HG02840 (cell line): ENCODE measurements around the gene GAS2L1.

Experiments used
- ATAC-seq: cut with Tn5 transposase; IDR thresholded peaks from one replicate; pipeline ENCODE4 v1.9.1; 2021; ENCODE audit warnings: mild to moderate bottlenecking, moderate library complexity, moderate number of reproducible peaks; ENCODE audit not compliant: unreplicated experiment, low FRiP score

Gene GAS2L1

DNA sequence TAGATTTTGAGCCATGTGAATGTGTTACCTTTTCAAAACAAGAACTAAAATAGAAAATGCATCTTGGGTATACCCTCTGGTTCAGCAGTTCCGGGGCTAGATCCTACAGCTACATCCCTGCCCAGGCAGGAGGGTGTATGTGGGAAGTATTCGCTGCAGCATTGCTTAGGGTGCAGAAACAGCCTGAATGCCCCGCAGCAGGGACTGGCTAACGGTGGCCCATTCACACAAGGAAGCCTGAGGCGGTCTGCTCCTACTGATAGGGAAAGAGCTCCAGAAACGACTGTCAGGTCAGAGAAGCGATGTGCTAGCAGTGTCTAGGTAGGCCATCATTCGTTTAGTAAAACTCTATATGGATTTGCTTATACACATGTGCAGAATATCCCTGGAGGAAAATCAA is 18.9 kb downstream of the GAS2L1 start:
- ATAC-seq: no peak

DNA sequence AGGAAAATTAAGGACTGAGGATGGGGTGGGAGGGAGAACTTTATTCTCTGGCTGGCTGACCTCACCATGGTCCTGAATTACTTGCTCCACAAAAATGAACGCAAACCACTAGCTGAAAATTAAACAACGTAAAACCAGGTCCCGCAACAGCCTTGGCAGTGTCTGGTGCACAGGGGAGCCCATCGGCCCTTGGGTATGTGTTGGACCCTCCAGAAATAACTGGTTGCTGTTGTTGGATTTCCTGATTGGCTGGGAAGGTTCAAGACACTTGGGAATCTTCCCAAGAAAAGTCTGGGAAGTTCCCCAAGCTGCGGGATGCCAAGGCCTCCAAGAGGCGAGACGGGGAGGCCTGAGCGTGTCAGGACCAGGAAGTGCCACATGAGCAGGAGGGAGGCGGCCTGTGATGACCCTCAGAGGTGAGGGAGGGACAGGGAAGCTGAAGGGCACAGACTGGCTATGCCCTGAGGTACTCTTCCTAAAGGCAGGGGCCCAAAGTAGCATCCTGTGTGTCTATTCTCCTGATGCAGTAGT is 19.4 kb downstream of the GAS2L1 start:
- no peak for ATAC-seq

DNA sequence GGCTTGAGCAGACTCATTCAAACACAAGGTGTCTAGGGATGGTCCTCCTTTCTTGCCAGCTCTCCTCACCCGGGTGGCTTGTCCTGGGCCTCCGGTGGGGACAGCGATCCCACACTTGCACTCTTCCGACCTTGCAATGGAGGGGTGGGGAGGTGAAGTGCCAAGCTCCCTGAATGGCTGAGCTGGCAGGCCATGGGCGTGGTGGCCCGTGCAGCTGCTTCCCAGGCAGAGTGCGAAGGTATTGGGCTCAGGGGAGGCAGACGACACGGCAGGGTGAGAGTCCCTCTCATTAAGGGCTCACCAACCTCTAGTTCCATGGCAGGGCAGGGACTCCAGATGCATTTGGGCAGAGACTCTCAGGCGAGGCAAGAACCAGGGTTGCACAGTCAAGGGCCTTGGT is 20.0 kb downstream of the GAS2L1 start:
- no peak for ATAC-seq

DNA sequence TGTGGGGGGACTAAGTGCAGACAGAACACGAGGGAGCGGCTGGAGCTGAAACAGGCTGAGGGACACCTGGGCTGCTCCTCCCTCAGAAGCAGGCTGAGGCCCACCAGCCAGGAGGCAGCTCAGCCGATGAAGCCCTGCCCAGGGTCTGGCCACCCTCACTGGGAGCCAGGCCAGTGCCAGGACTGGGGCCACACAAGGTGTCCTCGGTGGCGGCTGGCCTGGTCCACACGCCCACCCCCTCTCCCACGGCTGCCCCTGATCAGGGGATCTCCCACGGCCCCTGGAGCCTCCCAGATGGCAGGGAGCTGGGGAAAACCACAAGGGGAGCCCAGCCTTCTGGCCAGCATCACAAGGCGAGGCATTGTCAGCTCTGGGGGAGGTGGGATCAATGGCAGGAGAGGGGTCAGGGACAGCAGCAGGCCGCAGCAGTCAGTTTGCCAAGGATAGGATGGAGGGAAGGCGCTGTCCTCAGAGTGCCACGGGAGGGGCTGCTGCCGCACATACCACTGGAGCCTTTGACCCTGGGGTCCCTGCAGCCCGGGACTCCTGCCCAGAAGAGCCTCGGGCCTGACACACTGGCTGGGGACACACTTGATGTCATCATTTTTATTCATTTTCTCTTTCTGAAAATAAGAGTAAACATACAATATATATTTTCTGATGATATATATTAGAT is 20.8 kb downstream of the GAS2L1 start:
- no peak for ATAC-seq

DNA sequence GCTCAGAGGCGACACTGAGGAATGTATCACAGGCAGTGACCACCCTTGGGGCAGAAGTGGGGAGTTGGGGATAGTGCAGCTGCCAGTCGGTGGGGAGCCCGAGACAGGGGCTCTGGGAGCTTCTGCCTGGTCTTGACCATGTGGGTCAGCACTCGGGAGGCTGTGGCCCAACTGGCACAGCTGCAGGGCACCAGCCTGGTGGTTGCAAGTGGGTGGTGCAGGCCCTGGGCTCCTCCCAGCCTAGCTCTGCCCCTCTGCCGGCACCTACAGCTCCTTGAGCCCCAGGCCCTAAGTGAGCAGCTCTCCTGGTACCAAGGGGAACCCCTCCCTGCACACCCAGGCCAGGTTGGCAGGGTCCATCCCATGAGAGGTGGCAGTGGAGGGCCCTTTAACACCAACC is 21.6 kb downstream of the GAS2L1 start:
- no peak for ATAC-seq

DNA sequence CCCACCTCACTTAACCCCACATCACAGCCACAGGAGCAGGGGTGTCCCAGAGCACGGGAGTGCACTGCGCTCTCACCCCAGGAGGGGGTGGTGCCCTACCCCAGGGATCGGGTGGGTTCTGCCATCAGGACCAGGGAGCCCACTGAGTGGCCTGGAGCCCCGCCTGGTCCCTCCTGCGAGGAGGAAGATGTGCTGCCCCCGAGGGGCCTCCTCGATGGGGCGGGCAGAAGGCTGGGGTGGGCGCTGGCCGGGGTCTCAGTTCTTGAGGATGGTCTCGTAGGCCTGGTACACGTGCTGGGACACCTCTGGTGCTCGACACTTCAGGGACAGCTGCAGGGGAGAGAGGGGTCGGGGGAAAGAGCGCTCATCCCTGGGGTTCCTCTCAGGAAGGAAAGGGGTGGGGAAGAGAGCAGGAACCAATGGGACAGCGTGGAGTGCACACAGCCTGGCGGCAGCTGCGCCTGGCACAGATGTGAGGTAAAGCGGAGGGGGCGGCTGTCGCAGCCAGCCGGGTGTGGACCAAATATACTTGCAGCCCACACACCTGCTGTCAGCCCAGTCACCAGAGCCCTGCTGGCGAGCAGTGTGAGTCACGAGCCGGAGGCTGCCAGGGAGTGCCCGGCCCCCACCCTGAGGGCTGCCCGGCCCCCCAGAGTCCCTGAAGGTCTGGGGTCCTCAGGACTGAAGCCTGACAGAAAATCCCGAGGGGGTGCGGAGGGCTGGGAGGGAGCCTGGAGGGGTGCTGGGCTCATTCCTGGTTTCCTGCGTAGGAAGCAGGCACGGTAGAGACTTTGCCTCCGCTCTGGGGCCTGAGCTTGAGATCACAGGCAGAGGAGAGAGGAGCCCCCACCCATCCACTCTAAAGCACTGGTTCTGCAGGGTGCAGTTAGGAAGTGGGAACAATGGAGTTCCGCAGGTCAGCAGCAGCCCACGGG is 22.4 kb downstream of the GAS2L1 start:
- no peak for ATAC-seq

DNA sequence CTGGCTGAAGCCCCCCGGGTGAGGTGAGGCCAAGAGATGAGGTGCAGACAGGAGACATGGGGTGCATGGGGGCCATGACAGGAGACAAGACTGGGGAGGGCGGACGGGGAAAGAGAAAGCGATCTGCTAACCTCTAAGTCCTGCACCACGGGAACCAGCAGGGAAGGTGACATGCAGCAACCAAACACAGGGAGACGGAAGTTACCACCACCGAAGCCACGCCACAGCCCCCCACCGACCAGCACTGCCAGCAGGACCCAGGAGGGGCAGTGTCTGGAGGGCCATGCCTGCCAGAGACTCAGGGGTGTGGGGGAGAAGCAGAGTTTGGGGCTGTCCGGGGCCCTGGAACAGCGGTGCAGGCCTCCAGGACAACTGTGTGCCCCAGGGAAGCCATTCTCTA is 23.1 kb downstream of the GAS2L1 start:
- ATAC-seq: no peak

DNA sequence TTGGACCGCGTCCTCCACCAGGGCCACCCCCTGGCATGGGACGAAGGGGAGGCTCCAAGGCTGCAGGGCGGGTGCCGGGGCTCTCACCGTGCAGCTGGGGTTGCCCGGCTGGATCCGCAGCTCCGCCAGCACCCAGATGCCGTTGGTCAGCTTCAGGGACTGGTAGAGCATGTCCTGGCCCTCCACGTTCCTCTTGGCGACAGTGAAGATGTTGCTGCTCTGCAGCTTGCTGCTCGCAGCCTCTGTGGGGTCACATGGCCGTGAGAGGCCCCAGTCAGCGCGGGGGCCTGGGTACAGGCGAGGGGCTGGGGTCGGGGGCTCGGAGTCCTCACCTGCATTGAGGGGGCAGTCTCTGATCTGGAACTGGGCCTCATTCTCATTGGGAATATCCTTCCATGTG is 23.8 kb downstream of the GAS2L1 start:
- ATAC-seq: no peak

DNA sequence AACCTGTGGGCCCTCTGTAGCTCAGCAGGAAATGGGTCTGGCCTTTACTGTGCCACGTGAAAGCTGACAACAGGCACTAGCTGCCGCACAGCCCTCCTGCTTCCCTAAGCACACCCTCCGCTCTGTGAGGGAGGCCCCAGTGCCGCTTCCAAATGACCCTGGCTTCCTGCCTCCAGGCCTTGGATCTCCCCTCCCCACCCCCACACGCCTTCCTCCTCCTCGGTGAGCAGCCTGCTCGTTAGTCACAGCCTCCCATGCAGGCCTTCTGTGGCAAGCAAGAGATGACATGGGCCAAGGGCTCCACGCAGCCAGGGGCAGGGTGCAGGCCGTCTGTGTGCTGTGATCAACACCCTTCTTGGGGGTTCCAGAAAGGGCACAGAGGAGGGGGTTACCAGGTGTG is 24.3 kb downstream of the GAS2L1 start:
- ATAC-seq: no peak

DNA sequence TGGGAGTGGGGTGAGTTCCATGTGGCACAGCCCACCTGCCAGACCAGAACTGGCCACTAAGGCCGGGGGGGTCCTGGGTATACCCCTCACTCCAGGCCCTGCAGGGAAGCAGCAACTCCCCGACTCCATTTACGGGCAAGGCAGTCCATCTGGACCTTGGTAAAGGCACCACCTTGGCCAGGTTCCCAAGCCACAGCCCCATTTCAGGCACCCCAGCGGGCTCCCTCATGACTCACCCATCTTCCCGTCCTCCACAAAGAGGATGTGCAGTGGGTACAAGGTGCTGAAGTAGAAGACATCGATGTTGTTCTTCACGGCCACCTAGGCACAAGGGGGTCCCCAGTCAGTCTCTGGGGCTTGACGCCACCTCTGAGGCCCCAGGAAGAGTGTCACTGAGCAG is 24.8 kb downstream of the GAS2L1 start:
- ATAC-seq: no peak

DNA sequence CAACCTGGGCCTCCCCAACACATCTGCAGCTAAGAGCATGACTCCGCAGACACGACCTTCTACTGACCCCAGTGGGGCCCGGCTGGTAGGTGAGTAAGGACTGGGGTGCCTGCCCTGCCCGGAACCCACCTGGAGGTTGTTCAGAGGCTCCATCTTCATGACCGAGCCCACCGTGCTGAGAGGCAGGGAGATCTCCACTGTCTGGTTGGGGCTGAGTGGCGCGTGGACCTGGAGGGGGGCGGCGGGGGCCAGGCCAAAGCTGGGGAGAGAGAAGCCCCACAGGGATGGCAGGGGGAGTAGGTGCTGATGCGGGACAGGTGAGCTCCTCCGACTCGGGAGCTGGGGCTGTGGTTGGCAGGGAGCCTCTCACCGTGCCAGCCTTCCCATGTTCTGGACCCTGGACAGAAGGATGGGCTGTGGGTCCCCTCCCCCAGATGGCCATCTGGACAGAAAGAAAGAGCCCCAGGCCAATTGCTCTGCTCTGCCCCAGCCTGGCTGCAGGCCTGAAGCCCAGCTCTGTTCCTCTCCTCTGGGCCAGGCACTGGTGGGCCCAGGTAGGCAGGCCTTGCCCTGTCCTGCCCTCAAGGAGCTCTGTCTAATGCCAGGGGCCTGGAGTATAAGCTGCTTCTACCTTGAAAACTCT is 25.3 kb downstream of the GAS2L1 start:
- ATAC-seq: no peak

DNA sequence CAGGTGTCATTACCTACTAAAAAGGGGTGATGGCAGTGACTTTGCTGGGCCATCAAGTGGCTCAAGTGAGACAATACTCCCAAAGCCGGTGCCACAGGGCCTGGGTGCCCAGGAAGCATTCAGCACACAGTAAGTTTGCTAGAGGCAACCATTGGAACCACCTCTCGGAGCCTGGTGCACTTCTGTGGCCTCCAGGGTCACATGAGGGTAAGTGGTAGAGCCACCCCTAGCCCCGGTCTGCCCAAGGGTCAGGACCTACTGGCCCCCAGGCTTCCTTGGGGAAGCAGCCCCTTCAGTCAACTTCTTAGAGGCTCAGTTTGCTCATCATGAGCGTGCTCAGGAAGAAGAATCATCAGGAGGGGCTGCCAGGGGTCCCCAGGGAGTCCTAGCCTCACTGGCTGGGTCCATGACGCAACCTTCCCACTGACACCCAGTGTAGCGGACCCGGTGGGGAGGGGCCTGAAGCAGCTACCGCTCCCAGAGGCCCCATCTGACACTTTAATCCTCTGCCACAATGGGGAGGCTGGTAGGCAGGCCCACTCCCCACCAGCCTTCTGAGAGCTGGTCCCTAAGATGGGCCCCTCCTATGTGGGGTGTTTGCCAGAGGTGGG is 26.5 kb downstream of the GAS2L1 start:
- ATAC-seq: no peak

DNA sequence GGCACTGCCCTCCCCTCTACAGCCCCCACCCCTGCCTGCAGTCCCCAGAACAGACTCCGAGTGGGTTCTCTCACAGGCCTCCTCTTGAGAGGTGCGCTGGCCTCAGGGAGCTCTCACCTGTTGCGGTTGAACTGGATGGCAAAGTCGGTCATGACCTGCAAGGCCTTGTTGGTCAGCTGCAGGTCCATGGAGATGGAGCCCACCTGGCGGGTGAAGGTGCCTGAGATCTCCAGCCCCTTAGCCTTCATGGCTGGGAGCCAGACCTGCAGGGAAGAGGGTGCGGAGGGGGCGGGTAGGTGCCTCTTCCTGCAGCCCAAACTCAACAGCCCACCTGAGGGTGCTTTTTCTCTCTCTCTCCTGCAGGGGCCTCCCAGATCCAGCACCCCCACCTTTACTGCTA is 27.7 kb downstream of the GAS2L1 start:
- no peak for ATAC-seq

DNA sequence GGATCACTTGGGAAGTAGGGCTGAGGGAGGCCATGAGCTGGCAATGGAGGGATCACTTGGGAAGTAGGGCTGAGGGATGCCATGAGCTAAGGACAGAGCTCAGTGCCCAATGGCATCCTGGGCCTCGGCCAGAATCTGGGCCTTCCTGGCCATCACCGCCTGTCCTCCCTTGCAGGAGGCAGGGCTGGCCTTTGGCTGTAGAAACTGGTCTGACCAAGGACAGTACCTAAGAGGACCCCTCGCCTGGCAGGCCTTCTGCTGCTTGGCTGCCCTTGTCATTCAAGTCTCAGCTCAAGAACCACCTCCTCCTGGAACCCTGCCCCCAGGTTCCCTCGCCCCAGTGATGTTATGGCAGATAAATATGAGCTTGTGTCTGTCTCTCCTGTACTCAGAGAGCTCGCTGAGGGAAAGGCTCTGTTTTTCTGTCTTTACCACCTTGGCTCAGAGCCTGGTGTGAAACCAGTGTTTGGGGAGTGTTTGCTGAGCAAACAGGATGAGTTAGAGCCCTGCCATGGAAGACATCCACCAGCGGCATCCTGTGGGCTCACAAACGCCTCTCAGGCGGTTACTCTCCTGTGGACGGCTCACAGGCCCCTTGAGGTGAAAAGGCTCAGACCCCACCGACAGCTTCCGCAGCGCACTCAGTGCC is 28.4 kb downstream of the GAS2L1 start:
- ATAC-seq: no peak

DNA sequence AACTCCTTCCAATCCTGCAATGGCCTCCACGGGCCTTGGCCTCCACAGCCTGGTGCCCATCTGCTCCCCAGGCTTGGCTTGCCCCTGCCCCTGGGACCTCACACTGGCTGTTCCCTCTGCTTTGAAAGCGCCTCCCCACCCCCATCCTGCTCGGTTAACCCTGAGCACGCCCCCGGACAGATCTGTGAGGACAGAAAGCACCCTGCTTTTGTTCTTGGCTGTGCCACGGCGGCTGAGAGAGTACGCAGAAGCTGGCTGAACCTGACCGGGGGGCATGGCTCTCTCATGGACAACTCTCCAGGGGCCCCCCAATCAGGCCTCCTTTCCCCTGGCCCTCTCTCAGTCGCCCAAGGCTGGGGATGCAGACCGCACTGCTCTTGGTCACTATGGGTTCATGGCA is 29.2 kb downstream of the GAS2L1 start:
- no peak for ATAC-seq

DNA sequence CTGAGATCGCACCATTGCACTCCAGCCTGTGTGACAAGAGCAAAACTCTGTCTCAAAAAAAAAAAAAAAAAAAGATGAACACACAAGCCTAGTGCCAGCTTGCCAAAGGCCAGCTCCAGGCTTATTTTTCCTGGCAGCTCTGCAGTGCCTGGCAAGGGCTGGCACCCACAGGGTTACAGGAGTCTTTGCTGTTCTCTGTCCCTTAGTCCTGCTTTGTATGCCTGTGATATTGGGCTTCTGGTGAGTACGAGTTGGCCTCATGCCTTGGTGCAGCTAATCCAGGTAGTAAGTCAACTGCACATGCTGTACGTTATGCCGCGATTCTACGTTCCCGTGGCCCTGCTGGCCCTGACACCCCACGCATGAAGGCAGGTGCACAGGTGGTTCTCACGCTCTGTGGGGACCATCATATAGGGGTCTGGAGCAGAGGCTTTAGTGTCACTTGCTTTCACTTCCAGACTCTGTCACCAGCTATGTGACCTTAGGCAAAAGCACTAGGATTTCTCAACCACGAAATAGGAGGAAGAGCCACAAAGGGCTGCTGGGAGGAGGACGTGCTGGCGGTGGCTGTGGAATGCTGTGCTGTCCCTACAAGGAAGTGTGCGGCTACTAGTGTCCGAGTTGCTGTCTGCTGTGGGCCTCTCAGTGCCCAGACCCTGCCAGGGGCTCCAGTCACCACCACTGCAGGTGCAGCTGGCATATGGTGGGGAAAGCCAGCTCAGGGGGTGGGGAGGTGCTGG is 30.5 kb downstream of the GAS2L1 start:
- no peak for ATAC-seq

DNA sequence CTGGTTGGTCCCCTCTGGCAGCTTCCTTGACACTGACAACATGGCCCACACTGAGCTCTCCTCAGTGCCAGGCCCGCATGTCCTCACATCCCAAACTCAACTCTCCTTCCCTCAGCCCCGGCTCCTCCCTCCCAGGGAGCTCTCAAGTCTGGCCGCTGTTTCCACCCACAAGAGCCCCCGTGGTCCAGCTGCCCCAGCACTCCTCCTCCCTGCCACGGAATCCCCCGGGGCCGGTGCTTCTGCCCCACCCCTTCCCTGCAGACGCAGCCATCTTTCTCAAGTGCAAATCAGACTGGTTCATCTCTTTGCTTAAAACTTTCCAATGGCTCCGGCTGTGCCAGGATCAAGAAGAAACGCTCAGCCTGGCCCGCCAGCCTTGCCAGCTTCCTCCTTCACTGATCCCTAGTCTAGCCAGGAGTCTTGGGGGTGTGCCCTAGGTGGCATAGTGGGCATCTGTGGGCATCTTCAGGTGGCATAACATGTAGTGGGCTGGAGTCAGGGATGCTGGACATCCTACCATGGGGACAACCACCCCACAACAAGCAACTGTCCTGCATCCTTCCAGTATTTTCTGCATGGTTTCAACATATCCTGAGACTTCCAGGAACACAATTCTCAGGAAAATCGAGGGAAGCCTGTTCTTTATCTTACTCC is 31.3 kb downstream of the GAS2L1 start:
- no peak for ATAC-seq

DNA sequence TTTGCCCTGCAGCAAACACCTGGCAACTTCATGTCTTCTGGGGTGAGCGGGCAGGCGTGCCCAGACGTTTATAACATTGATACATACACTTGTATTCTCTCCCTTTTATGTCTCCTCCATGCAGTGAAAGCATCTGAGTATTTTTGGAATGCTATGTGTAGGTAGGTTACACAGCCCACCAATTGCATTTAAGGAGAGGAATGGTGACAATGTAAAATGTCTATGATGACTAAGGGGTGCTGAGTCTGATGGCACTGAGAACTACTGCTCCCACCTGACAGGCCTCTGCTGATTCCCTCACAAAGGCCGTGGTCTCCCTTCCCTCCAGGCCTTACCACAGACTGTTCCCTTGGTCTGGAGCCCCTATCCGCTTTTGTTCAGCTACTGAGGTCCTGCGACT is 31.9 kb downstream of the GAS2L1 start:
- no peak for ATAC-seq
